K562 (cell line): ENCODE results near the gene SLC25A10. TPM values are rescaled to one million over a fixed set of nuclear protein-coding genes. Genes with fewer than 3 reads are reported as not detected.
A peak's percentile ranks its signal among the peaks of the same experiment; 100 is the strongest.

ENCODE experiments used
- ARID2 ChIP-seq: fragments of 450-650 bp; IDR thresholded peaks from 2 replicates; pipeline ENCODE4 v1.6.1; 2017; ENCODE audit warnings: antibody characterized with exemption, mild to moderate bottlenecking
- ATF6 ChIP-seq: sonication (generic); formaldehyde crosslinking; IDR thresholded peaks from 2 replicates; pipeline ENCODE4 v1.4.0; 2020; ENCODE audit warnings: mild to moderate bottlenecking, missing genetic modification reagents
- CREB1 ChIP-seq, 2 experiments: sonication (generic) in 1 of 2; formaldehyde crosslinking in 1 of 2; IDR thresholded peaks; 2 replicates each; pipeline versions ENCODE4 v1.6.1 to v1.8.0; 2012 to 2022; ENCODE audit warnings: inconsistent platforms in 1 of 2, mild to moderate bottlenecking in 1 of 2, missing genetic modification reagents in 1 of 2, moderate library complexity in 1 of 2
- EHMT2 ChIP-seq: fragments of 450-650 bp; IDR thresholded peaks from 2 replicates; pipeline ENCODE4 v1.6.1; 2018; ENCODE audit warnings: antibody characterized with exemption
- GATAD2B ChIP-seq: fragments of 450-650 bp; IDR thresholded peaks from 2 replicates; pipeline ENCODE4 v1.6.1; 2017; ENCODE audit warnings: mild to moderate bottlenecking, borderline replicate concordance
- GTF3C2 ChIP-seq: IDR thresholded peaks from 3 replicates; pipeline ENCODE4 v1.6.1; 2011; ENCODE audit warnings: borderline replicate concordance, mild to moderate bottlenecking, moderate library complexity; ENCODE audit not compliant: insufficient read length; ENCODE audit errors: extremely low read depth
- HMGN3 ChIP-seq: IDR thresholded peaks from 2 replicates; pipeline ENCODE4 v1.6.1; 2011; ENCODE audit warnings: borderline replicate concordance, low read depth, mild to moderate bottlenecking, mixed read lengths, low read length; ENCODE audit not compliant: insufficient read length; ENCODE audit errors: extremely low read depth
- HNRNPL ChIP-seq: fragments of 200-400 bp; formaldehyde crosslinking; IDR thresholded peaks from 2 replicates; pipeline ENCODE4 v1.6.1; 2017; ENCODE audit warnings: low read depth, mild to moderate bottlenecking, low read length
- JUNB ChIP-seq: fragments of 450-650 bp; formaldehyde crosslinking; conservative IDR thresholded peaks from 2 replicates; pipeline ENCODE4 v1.4.0; 2020; ENCODE audit warnings: mild to moderate bottlenecking
- MAFG ChIP-seq: fragments of 450-650 bp; conservative IDR thresholded peaks from 2 replicates; pipeline ENCODE4 v1.6.1; 2016; ENCODE audit warnings: missing genetic modification characterization, missing compliant biosample characterization
- MEF2A ChIP-seq: IDR thresholded peaks from 2 replicates; pipeline ENCODE4 v1.6.1; 2011; ENCODE audit warnings: low read depth, mild to moderate bottlenecking, low read length, moderate library complexity; ENCODE audit not compliant: control insufficient read depth
- NR3C1 ChIP-seq: sonication (generic); formaldehyde crosslinking; IDR thresholded peaks from 2 replicates; pipeline ENCODE4 v1.8.1; 2022; ENCODE audit warnings: missing genetic modification reagents
- NR4A1 ChIP-seq, 2 experiments: fragments of 250-450 bp in 1 of 2; fragments of 450-650 bp in 1 of 2; sonication (Bioruptor Pico) in 1 of 2; IDR thresholded peaks; 2 replicates each; pipeline versions ENCODE4 v1.4.0 to v1.6.1; 2016 to 2020; ENCODE audit warnings: mild to moderate bottlenecking in 2 of 2, missing compliant biosample characterization in 1 of 2, missing genetic modification characterization in 1 of 2, moderate library complexity in 1 of 2
- SETDB1 ChIP-seq: IDR thresholded peaks from one replicate; pipeline ENCODE4 v1.6.1; 2012; ENCODE audit warnings: low read length, control low read depth, inconsistent platforms
- SP1 ChIP-seq: sonication (generic); formaldehyde crosslinking; IDR thresholded peaks from 2 replicates; pipeline ENCODE4 v1.8.1; 2022; ENCODE audit warnings: mild to moderate bottlenecking, missing genetic modification reagents
- SPI1 ChIP-seq: IDR thresholded peaks from 2 replicates; pipeline ENCODE4 v1.6.1; 2011; ENCODE audit warnings: low read depth, low read length, control low read depth, borderline replicate concordance
- SRSF7 ChIP-seq: fragments of 200-400 bp; formaldehyde crosslinking; optimal IDR thresholded peaks from 2 replicates; pipeline ENCODE3; 2017; ENCODE audit warnings: mild to moderate bottlenecking, low read depth, low read length
- TFAP4 ChIP-seq: sonication (generic); formaldehyde crosslinking; IDR thresholded peaks from 2 replicates; pipeline ENCODE4 v1.8.0; 2022; ENCODE audit warnings: missing genetic modification reagents, mild to moderate bottlenecking, moderate library complexity, borderline replicate concordance
- ZNF3 ChIP-seq: fragments of 250-450 bp; sonication (Bioruptor Pico); IDR thresholded peaks from 2 replicates; pipeline ENCODE4 v1.5.0; 2021; ENCODE audit warnings: mild to moderate bottlenecking, moderate library complexity
- polyA plus RNA-seq, 8 experiments: library from polyadenylated mRNA; depleted of rRNA in 4 of 8; stranded (reverse) in 5 of 8; unstranded in 3 of 8; fragments of >200 nt; fragmentation: Nextera tagmentation in 2 of 8; fragmentation: Illumina TruSeq in 1 of 8; extraction: Ambion mirVana in 2 of 8; extraction: Trizol in 1 of 8; gene quantifications; 2 replicates each; pipeline versions ENCODE4 v1.2.1 to v1.2.3, GENCODE V29; 2011 to 2014; ENCODE audit warnings: inconsistent platforms in 1 of 8, missing spikeins in 1 of 8
- total RNA-seq, 7 experiments: library from RNA; depleted of rRNA in 6 of 7; stranded (reverse); fragments of >200 nt in 6 of 7; fragmentation: Illumina TruSeq in 2 of 7; extraction: Trizol in 2 of 7; gene quantifications; 2 replicates each; pipeline versions ENCODE4 v1.2.1 to v1.2.3, GENCODE V29; 2011 to 2021; ENCODE audit warnings: low replicate concordance in 1 of 7

The SLC25A10 gene
- total and polyA plus RNA-seq, 9 of the 15 experiments (the other 6 are each of a cell fraction or from before 2014, with no cell fraction given), result 0.10 to 85.6 (median 34.3) TPM

DNA sequence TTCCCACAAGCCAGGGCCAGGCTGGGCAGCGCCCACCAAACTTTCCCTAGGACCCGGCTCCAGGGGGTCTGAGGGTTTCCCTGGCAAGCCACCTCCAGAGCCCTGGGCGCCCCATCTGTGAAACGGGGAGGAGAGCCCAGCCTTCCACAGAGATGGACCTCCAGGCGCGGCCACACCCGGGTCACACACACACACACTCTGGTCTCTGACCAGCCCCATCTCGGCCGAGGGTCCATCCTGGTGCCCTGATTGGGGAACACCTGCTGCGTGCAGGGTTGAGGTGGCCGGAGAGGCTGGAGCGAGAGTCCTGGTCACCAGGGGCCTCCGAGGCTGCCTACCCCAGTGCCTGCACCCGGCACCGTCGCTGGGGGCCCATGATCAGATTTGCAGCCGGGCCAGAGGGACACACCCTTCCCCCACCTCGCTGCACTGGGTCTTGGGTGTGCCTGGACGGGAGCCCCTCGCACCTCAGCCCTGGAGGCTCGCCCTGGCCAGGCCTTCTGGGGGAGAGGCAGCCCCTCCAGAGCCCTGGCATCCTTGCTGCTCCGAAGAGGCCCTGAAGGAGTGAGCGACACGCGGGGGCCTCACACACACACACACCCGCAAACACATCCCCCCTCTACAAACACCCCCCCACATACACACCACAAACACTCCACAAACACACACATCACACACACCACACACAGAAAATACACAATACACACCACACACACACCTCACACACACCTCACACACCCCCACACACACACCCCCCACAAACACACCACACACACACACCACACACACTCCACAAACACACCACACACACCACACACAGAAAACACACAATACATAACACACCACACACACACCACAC is 29.7 kb downstream of the SLC25A10 start (continued):
- TF ChIP-seq GTF3C2 (no peak), HMGN3 (peak; percentile 31), ARID2 (peak; percentile 29; the same call in 1 of the 2 replicates), NR3C1 (CRISPR knock-in tag) (no peak), SRSF7 (no peak), ATF6 (CRISPR knock-in tag) (no peak), ZNF3 (no peak), MAFG (tag) (no peak), JUNB (CRISPR knock-in tag) (no peak), MEF2A (0 out of 2 replicates have a peak, but pooled peaks have one; percentile 13), CREB1 (IDR thresholded peaks at IDR 0.05) (no peak), CREB1 (CRISPR knock-in tag; IDR thresholded peaks at IDR 0.05) (no peak; the same call in 1 of the 2 replicates), HNRNPL (no peak), SETDB1 (no peak), TFAP4 (CRISPR knock-in tag) (peak; percentile 27; the same call in 1 of the 2 replicates), SPI1 (no peak), SP1 (0 out of 2 replicates have a peak, but pooled peaks have one; percentile 23), GATAD2B (no peak), NR4A1 (CRISPR knock-in tag; IDR thresholded peaks at IDR 0.05) (no peak), NR4A1 (tag; IDR thresholded peaks at IDR 0.05) (no peak), EHMT2 (0 out of 2 replicates have a peak, but pooled peaks have one; percentile 39)
